Panc1 (cell line): Measurements from ENCODE around the gene ELOF1. TPM values are rescaled to one million over a fixed set of nuclear protein-coding genes. Genes with fewer than 3 reads are reported as not detected.
A peak's percentile ranks its signal among the peaks of the same experiment; 100 is the strongest.

ENCODE experiments used
- ATAC-seq: fragments of 200-7000 bp; cut with Tn5 transposase; 2 replicates; pipeline ENCODE4 v1.9.1; 2020; ENCODE audit warnings: mild to moderate bottlenecking, moderate library complexity
- BruUV-seq: library from RNA; stranded (reverse); fragments of 400-500 nt; replicated peaks from 2 replicates; lab custom pipeline; 2021; lab: Mats Ljungman, UMichigan
- CTCF ChIA-PET: fragments of 300-600 bp; sonication (Branson Sonifier 250); formaldehyde crosslinking; loops from one replicate; lab custom pipeline; 2022; ENCODE audit warnings: antibody characterized with exemption; lab: Charles Lee
- POLR2A ChIA-PET: fragments of 300-600 bp; sonication (Branson Sonifier 250); formaldehyde crosslinking; loops from one replicate; lab custom pipeline; 2022; ENCODE audit warnings: antibody characterized with exemption; lab: Charles Lee
- DNase-seq: peaks from one replicate; pipeline ENCODE4 v3.0.0-alpha.2; 2010; ENCODE audit warnings: low read depth, low spot score
- H3K27ac ChIP-seq: 2 replicates; pipeline ENCODE4 v1.5.1; 2011; ENCODE audit warnings: mild to moderate bottlenecking, low read length, inconsistent platforms
- H3K27me3 ChIP-seq: fragments of 200-500 bp; sonication (Bioruptor generic); 2 replicates; pipeline ENCODE4 v1.6.0; 2014; ENCODE audit warnings: low read length, inconsistent platforms; ENCODE audit not compliant: control insufficient read depth, insufficient read depth
- H3K36me3 ChIP-seq: fragments of 200-500 bp; sonication (Bioruptor generic); 2 replicates; pipeline ENCODE4 v1.5.1; 2014; ENCODE audit warnings: inconsistent platforms, mild to moderate bottlenecking, low read length, moderate library complexity; ENCODE audit not compliant: control insufficient read depth, insufficient read depth
- H3K4me1 ChIP-seq: 2 replicates; pipeline ENCODE4 v1.5.1; 2011; ENCODE audit warnings: inconsistent platforms, mild to moderate bottlenecking, low read length, moderate library complexity; ENCODE audit not compliant: control insufficient read depth, insufficient read depth
- H3K4me3 ChIP-seq, 2 experiments: 2 replicates each; pipeline ENCODE4 v1.5.1; 2011 to 2012; ENCODE audit warnings: low read depth in 2 of 2, low read length in 2 of 2, mild to moderate bottlenecking in 2 of 2, inconsistent platforms in 1 of 2, moderate library complexity in 1 of 2
- H3K9me3 ChIP-seq: fragments of 200-500 bp; sonication (Bioruptor generic); 2 replicates; pipeline ENCODE4 v1.5.1; 2014; ENCODE audit warnings: low read depth, mild to moderate bottlenecking, inconsistent platforms, low read length, moderate library complexity; ENCODE audit not compliant: control insufficient read depth, insufficient read depth
- CTCF ChIP-seq: fragments of 450-650 bp; IDR thresholded peaks from 2 replicates; pipeline ENCODE4 v1.5.1; 2017; ENCODE audit warnings: mild to moderate bottlenecking
- POLR2AphosphoS5 ChIP-seq: IDR thresholded peaks from 2 replicates; pipeline ENCODE4 v1.6.1; 2012; ENCODE audit warnings: mild to moderate bottlenecking, low read depth, low read length, moderate library complexity
- REST ChIP-seq, 2 experiments: IDR thresholded peaks; 2 replicates each; pipeline ENCODE4 v1.6.1; 2011 to 2012; ENCODE audit warnings: low read depth in 2 of 2, control low read depth in 1 of 2, low read length in 1 of 2, mild to moderate bottlenecking in 1 of 2, moderate library complexity in 1 of 2; ENCODE audit not compliant: insufficient read depth in 1 of 2
- SIN3A ChIP-seq: IDR thresholded peaks from 2 replicates; pipeline ENCODE4 v1.6.1; 2012; ENCODE audit warnings: low read depth, mild to moderate bottlenecking, low read length, moderate library complexity, borderline replicate concordance; ENCODE audit not compliant: insufficient read depth
- TCF7L2 ChIP-seq: IDR thresholded peaks from 2 replicates; pipeline ENCODE4 v1.6.1; 2011; ENCODE audit warnings: mild to moderate bottlenecking, low read depth, low read length, inconsistent platforms
- in situ Hi-C: cut with HindIII; loops from 2 replicates; pipeline ENCODE4 v1.10.0; 2016; ENCODE audit warnings: low sequenced_read_pairs, low pct_unique_long_range_greater_than_20kb
- intact Hi-C: fragments of 100-400 bp; cut with micrococcal nuclease; formaldehyde crosslinking; loops from one replicate; pipeline ENCODE4 v1.10.0; 2022; ENCODE audit not compliant: unreplicated experiment
- total RNA-seq: library from RNA; stranded (reverse); gene quantifications from one replicate; pipeline ENCODE4 v1.2.1, GENCODE V29; 2021; ENCODE audit not compliant: unreplicated experiment

ELOF1 gene
- total RNA-seq, 1 experiment from 2014 or later: 62.2 TPM

GRCh38 chr19:11580116-11580515, 21.1 kb upstream of the ELOF1 start:
- POLR2A ChIA-PET: no interaction called here
- intact Hi-C loops (no loop called here), in situ Hi-C loops (no loop called here)
- no peak overlapping the region for H3K27ac ChIP-seq
- no peaks in the 10 kb centered on the region for H3K4me1 ChIP-seq
- no peaks in the 10 kb centered on the region for H3K9me3 ChIP-seq
- CTCF ChIA-PET: no interaction called here
- H3K36me3 ChIP-seq: no peaks in the 10 kb centered on the region
- DNase-seq: no peak
- H3K4me3 ChIP-seq: no peak overlapping the region
- H3K27me3 ChIP-seq: no peaks in the 10 kb centered on the region
- no peak for ATAC-seq
- no TSS peak for BruUV-seq
- TF ChIP-seq REST (IDR thresholded peaks at IDR 0.05; ENCODE audit: insufficient read depth in 1 of 2, low read depth in 2 of 2, low read length in 1 of 2) (no peak), CTCF (no peak), SIN3A (no peak), POLR2AphosphoS5 (no peak), TCF7L2 (no peak)

GRCh38 chr19:11578258-11579142, 19.5 kb upstream of the ELOF1 start:
- Histone ChIP-seq H3K4me3 (no peak overlapping the region), H3K4me1 (no peaks in the 10 kb centered on the region), H3K27ac (no peak overlapping the region), H3K9me3 (no peaks in the 10 kb centered on the region), H3K36me3 (no peaks in the 10 kb centered on the region), H3K27me3 (no peaks in the 10 kb centered on the region)
- CTCF ChIA-PET: no interaction called here
- intact Hi-C loops (no loop called here), in situ Hi-C loops (no loop called here)
- TF ChIP-seq CTCF (no peak), TCF7L2 (no peak), SIN3A (no peak), POLR2AphosphoS5 (no peak), REST (IDR thresholded peaks at IDR 0.05; ENCODE audit: insufficient read depth in 1 of 2, low read depth in 2 of 2, low read length in 1 of 2) (no peak)
- POLR2A ChIA-PET: no interaction called here
- ATAC-seq (0 out of 2 replicates have a peak, but pooled peaks have one; percentile 31), DNase-seq (no peak)
- no TSS peak for BruUV-seq
